GM19397 (cell line): ENCODE measurements around the gene PRMT7.

ENCODE experiments used
- ATAC-seq: cut with Tn5 transposase; IDR thresholded peaks from one replicate; pipeline ENCODE4 v1.9.1; 2021; ENCODE audit warnings: mild to moderate bottlenecking, moderate library complexity; ENCODE audit not compliant: unreplicated experiment

PRMT7 gene, protein sequence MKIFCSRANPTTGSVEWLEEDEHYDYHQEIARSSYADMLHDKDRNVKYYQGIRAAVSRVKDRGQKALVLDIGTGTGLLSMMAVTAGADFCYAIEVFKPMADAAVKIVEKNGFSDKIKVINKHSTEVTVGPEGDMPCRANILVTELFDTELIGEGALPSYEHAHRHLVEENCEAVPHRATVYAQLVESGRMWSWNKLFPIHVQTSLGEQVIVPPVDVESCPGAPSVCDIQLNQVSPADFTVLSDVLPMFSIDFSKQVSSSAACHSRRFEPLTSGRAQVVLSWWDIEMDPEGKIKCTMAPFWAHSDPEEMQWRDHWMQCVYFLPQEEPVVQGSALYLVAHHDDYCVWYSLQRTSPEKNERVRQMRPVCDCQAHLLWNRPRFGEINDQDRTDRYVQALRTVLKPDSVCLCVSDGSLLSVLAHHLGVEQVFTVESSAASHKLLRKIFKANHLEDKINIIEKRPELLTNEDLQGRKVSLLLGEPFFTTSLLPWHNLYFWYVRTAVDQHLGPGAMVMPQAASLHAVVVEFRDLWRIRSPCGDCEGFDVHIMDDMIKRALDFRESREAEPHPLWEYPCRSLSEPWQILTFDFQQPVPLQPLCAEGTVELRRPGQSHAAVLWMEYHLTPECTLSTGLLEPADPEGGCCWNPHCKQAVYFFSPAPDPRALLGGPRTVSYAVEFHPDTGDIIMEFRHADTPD

GRCh38 chr16:68310774-68311511, at the start of gene PRMT7, which contains the start of gene SLC7A6OS:
Gene PRMT7, plus strand, starts transcription at chr16:68311019. Its CDS starts 4,961 bp downstream, at chr16:68315980.
Gene SLC7A6OS, minus strand, starts transcription at chr16:68310946. Its CDS starts 20 bp downstream, at chr16:68310926.
- ATAC-seq: peak; percentile 95

DNA sequence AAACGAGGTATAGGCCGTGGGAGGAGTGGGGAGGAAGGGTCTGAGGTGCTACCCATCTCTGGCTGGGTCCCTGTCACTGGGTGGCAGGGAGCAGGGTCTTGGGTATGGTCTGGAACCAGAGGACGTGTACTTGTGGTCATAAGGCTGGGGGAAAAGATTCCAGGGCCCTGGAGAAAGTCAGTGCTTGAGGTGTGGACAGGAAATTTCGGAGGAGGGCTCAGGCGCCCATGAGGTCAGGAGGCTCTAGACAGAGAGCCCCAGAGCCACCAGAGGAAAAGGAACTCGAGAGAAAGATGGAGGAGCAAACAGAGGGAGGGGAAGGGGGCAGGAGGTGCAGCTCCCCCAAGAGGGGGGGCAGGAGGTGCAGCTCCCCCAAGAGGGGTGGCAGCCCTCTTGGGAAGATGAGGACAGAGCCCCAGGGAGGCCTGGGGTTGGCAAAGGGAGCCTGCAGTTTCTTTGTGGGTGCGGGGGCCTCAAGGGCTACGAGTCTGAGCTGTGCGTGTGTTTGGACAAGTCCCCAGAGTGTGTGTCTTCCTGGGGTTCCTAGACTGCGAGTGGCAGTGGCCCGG, 47.2 kb upstream of the PRMT7 start:
- ATAC-seq: no peak

DNA sequence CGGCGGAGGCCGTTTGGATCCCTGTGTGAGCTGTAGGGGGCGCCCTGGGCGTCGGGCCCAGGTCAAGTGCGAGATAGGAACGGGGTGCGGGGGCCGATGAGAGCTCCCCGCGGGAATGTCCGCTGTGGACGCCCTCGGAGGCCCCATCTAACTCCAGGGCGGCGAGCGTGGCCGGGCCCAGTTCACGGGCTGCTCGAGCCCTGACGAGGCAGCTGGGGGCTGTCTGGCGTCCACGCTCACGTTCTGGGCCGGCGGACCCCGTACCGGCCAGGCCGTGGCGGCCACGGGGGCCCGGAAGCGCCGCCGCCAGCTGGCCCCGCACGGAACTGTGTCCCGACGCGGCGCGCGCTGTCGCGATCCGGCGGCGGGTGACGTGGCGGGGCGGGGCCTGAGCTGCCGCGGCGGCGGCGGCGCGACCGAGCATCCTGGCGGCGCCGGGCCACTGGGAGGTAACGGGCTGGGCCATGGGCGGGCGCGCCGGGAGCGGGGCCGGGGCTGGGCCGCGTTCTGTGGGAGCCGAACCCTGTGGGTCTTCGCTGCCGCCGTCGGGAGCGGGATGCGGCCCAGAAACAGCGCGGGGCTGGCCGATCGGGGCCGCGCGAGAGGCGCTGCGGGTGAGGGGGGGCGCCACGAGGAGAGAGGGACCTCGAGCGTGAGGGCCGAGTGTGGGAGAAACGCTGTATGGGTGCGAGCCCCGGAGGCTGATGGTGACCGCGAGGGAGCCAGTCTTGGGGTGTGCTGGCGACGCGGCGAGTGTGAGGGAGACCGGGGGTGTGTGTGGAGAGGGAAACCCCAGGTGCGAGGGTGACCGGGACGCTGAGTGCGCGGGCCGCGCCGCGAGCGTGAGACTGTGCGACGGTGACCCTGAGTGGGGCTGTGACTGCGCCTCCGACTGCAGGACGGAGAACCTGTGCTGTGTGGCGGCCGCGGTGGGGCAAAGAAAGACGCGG, 46.4 kb upstream of the PRMT7 start, which contains the start of gene SLC7A6:
SLC7A6 (plus strand) TSS at position 399 of the 950 bp plus-strand sequence. CDS start 10,201 bp downstream, outside the sequence.
- ATAC-seq: peak; percentile 70

DNA sequence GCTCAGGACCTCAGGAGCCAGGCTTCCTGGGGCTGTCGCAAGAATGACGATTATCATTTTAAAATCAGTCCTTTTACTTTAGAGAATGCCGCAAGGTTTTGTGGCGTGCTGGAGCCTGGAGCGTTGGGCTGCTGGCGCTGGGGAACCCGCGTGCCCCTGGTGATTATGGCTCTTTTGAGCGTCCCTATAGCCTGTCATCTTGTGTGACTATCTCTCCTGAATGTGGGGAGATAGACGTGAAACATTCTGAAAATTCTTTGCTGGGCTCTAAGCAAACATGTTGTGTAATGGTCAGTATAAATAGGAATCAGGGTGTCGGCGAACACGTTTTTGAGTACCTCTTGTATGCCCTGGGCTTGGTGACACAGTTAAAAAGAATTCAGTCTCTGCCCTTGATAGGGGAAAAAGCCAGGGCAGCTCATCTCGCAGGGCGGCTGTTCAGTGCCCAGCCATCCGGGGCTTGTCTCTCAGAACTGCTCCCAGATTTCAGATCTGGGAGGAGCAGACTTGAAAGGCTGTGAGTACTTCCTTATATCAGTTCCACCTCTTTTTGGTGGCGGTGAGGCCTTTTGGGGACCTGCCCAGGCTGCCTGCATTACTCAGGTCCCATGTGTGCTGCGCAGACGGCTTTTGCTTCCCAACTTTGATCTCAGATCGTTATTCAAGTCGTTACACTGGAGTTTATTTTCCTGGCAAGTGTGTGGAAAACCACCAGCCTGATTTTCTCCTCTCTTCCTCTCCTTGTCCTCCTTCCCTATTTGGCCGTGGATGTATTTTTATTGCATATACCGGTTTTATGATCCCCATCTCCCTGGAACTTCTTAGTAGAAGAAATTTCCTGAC, 45.5 kb upstream of the PRMT7 start:
- ATAC-seq: peak; percentile 8

DNA sequence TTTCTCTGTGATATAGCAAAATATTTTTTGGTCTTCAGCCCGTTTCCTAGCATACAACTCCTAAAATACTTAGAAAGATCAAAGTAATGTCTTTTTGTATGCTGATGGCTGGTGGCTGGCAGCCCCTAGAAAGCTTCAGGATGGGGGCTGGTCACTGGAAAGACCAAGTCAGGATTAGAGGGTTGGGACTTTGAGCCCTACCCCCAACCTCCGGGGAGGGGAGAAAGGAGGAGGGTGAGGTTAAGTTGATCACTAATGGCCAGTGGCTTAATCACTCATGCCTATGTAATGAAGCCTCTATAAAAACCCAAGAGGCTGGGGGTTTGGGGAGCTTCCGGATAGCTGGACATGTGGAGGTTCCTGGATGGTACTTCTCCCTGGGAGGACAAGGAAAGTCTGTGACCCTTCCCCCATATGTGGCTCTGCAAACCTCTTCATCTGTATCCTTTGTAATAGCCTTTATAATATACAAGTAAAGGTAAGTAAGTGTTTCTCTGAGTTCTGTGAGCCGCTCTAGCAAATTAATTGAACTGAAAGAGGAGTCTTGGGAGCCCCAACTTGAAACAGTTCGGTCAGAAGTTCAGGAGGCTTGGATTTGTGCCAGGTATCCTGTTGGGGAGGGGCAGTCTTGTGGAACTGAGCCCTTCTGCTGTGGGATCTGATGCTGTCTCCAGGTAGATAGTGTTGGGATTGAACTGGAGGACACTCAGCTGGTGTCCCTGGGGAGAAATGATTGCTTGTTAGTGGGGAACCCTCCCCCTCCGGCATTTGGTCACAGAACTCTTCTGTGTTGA, 43.0 kb upstream of the PRMT7 start:
- no peak for ATAC-seq

GRCh38 chr16:68269793-68270192, 41.0 kb upstream of the PRMT7 start:
- no peak for ATAC-seq

GRCh38 chr16:68270353-68270752, 40.5 kb upstream of the PRMT7 start:
- no peak for ATAC-seq

DNA sequence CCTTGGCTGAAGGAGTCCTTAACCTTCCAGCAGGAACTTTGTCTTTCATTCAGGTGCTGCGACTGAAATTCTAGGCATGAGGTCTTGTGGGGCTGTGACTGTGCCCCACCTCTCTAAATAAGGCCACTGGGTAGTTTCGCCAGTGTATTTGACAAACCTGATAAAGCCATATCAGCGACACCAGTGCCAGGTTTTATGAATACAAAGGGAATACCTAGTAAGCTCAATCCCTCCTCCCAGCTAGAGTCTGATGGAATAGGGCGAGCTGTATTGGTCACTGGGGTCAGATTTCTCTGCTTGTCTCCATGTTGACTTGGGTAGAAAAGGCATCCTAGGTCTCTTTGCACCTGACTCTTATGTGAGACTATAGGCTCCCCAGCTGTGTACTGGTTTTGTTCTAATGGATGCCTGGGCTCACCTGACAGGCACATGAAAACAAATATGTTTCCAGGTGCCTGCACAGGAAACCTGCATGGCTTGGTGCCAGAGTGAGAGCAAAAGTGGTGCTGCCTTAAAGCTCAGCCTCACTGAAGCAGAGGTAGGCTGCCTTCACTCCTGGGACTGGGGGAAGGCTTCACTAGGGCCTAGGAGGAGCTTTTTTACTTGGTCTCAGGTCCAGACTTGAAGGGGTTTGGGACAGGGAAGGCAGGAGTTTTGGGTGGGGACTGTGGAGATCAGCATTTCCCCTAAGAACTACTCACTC, 38.2 kb upstream of the PRMT7 start:
- ATAC-seq: no peak

DNA sequence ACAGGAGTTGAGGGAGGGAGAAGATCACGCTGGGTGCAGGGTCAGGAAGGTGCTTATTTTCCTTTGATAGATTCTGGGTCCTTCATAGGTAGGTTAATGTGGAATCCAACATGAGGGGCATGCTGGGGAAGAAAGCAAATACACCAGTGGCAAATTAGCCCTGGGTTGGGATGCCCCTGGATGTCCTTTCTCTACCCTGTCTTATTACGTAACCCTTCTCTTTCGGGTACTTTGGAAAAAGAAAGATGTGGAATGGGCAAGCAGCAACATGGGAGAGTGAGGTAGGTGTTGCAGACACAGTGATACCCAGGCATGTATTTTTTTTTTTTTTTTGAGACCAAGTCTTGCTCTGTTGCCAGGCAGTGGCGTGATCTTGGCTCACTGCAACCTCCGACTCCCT, 37.4 kb upstream of the PRMT7 start:
- ATAC-seq: no peak

DNA sequence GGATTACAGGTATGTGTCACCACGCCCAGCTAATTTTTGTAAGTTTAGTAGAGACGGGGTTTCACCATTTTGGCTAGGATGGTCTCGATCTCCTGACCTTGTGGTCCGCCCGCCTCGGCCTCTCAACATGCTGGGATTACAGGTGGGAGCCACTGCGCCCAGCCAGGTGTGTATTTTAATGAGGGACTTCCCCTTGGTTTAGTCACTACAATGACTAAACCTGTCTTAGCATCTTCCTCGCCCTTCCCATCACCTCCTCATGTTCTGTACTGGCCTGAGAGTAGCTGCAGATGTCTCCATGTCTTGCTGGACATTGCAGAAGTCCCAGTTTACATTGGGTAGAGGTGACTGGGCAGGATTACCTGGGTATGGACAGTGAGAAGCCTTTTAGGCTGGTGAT, 36.9 kb upstream of the PRMT7 start:
- no peak for ATAC-seq

DNA sequence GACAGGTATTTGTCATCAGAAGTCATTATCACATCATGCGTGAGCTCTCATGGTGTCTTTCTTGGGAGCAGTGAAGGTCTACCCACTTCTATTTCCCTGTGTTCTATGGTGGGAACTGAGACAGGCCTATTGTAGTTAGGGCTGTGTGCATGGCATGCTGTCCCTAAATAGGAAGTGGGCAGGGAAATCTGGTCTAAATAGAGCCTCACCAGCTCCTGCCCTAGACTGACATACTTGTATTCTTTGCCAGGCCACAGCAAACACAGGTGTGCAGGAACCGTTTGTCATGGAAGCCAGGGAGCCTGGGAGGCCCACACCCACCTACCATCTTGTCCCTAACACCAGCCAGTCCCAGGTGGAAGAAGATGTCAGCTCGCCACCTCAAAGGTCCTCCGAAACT, 36.4 kb upstream of the PRMT7 start:
- no peak for ATAC-seq

DNA sequence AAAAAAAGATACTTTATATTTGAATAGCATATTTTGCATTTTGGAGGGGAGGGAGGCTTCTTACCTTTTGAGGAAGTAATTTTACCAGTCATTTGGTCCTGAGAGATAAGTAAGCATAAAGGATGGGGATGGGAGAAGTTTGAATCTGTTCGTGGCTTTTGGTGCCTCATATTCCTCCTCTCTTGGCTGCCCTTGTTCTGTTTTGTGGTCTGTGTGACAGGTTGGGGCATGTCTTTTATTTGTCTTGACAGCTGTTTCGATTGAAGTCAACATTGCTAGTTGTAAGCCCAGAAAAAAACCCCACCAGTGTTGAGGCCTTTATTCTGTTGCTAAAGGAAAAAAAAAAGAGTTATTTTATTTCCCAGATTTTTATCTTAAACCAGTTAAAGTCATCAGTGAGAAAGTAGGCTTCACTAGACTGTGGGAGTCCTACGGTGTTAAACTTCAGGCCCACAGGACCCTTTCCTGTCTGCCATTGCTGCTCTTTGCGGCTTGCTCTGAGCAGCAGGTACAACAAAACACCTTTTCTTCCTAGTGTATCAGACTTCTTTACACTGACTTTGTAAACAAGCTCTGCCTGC, 35.1 kb upstream of the PRMT7 start:
- peak; percentile 59 for ATAC-seq

- no peak for ATAC-seq
These were observed 34.6 kb upstream of the PRMT7 start for GRCh38 chr16:68276223-68276622.

- no peak for ATAC-seq
These were observed 30.9 kb upstream of the PRMT7 start for GRCh38 chr16:68279726-68280558.

GRCh38 chr16:68281368-68282063, 29.3 kb upstream of the PRMT7 start:
- ATAC-seq: no peak

DNA sequence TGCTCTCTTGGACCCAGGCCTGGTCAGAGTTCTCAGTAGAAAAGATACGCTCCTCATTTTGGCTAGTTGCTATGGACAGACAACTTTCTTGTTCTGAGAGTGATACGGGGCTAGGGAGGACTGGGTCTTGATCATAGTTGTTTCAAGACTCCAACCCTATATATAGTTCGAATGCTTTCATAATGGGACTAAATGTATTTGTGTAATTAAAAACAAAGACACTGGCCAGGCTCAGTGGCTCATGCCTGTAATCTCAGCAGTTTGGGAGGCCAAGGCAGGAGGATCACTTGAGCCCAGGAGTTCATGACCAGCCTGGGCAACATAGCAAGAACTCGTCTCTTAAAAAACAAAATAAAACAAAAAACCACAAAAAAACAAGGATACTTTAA, 28.8 kb upstream of the PRMT7 start:
- ATAC-seq: no peak
